Suprapubic skin (tissue), 4 donors: ENCODE results near the gene MAD2L1. TPM values are rescaled to one million over a fixed set of nuclear protein-coding genes. Genes with fewer than 3 reads are reported as not detected.

Source experiments
- DNase-seq, 2 donors: peaks; one replicate each; pipeline ENCODE4 v3.0.0-alpha.2; 2019; ENCODE audit warnings: low spot score in 2 of 2
- H3K27ac ChIP-seq: fragments of 200-600 bp; sonication (generic); one replicate; pipeline ENCODE4 v1.5.1; 2019
- H3K27me3 ChIP-seq: fragments of 200-600 bp; sonication (generic); one replicate; pipeline ENCODE4 v1.5.1; 2019
- H3K36me3 ChIP-seq: fragments of 200-600 bp; sonication (generic); one replicate; pipeline ENCODE4 v1.5.1; 2019
- H3K4me1 ChIP-seq: fragments of 200-600 bp; sonication (generic); one replicate; pipeline ENCODE4 v1.5.1; 2019
- H3K4me3 ChIP-seq: fragments of 200-600 bp; sonication (generic); one replicate; pipeline ENCODE4 v1.5.1; 2019; ENCODE audit warnings: mild to moderate bottlenecking
- H3K9me3 ChIP-seq: fragments of 200-600 bp; sonication (generic); one replicate; pipeline ENCODE4 v1.5.1; 2019
- CTCF ChIP-seq, 2 donors: fragments of 200-600 bp in 1 of 2; fragments of 450-650 bp in 1 of 2; sonication (generic) in 1 of 2; IDR thresholded peaks; one replicate each; pipeline ENCODE4 v1.5.1; 2016 to 2019; ENCODE audit warnings: antibody characterized with exemption in 2 of 2, mild to moderate bottlenecking in 1 of 2, moderate library complexity in 1 of 2
- EP300 ChIP-seq: sonication (generic); formaldehyde crosslinking; IDR thresholded peaks from one replicate; pipeline ENCODE4 v1.6.1; 2017; ENCODE audit warnings: antibody characterized with exemption
- POLR2A ChIP-seq, 2 donors: fragments of 450-650 bp; IDR thresholded peaks; one replicate each; pipeline ENCODE4 v1.6.1; 2017; ENCODE audit warnings: antibody characterized with exemption in 2 of 2, mild to moderate bottlenecking in 2 of 2, moderate library complexity in 2 of 2
- POLR2AphosphoS5 ChIP-seq, 3 donors: sonication (generic); formaldehyde crosslinking; IDR thresholded peaks; one replicate each; pipeline ENCODE4 v1.6.1; 2017; ENCODE audit warnings: antibody characterized with exemption in 3 of 3
- WGBS: methylation state at CpG from one replicate; pipeline ENCODE4 v1.1.5; 2018; 5-methylcytosine and 5-hydroxymethylcytosine counted together
- total RNA-seq, 4 donors: library from RNA; depleted of rRNA; stranded (reverse); fragments of >200 nt; gene quantifications; one replicate each; pipeline ENCODE4 v1.1.0, GENCODE V29; 2016

MAD2L1 gene
- total RNA-seq, 4 donors from 2014 or later = 0.68 to 3.0 (median 1.3) TPM

GRCh38 chr4:120081726-120082125 is 15.1 kb upstream of the MAD2L1 start:
- DNase-seq = no peak
- Histone ChIP-seq H3K4me3 (no peak overlapping the region), H3K4me1 (no peaks in the 10 kb centered on the region), H3K9me3 (no peaks in the 10 kb centered on the region), H3K27ac (no peak overlapping the region), H3K27me3 (no peaks in the 10 kb centered on the region), H3K36me3 (no peaks in the 10 kb centered on the region)
- TF ChIP-seq POLR2A (IDR thresholded peaks at IDR 0.05) = no peak
- TF ChIP-seq CTCF (IDR thresholded peaks at IDR 0.05) = no peak
- TF ChIP-seq POLR2AphosphoS5 (IDR thresholded peaks at IDR 0.05) = no peak
- no peak for TF ChIP-seq EP300

GRCh38 chr4:120080533-120080932 is 13.9 kb upstream of the MAD2L1 start:
- Histone ChIP-seq H3K36me3 (no peaks in the 10 kb centered on the region), H3K27ac (no peak overlapping the region), H3K4me1 (no peaks in the 10 kb centered on the region), H3K9me3 (no peaks in the 10 kb centered on the region), H3K4me3 (no peak overlapping the region), H3K27me3 (no peaks in the 10 kb centered on the region)
- TF ChIP-seq POLR2A (IDR thresholded peaks at IDR 0.05) (no peak), CTCF (IDR thresholded peaks at IDR 0.05) (no peak), EP300 (no peak), POLR2AphosphoS5 (IDR thresholded peaks at IDR 0.05) (no peak)
- DNase-seq = no peak
- 77% methylated on average over 2 of the region's 2 CpGs for WGBS

GRCh38 chr4:120079839-120080520 is 13.3 kb upstream of the MAD2L1 start:
- Histone ChIP-seq H3K9me3 (no peaks in the 10 kb centered on the region), H3K36me3 (no peaks in the 10 kb centered on the region), H3K4me1 (no peaks in the 10 kb centered on the region), H3K27me3 (no peaks in the 10 kb centered on the region), H3K27ac (no peak overlapping the region), H3K4me3 (no peak overlapping the region)
- WGBS = 67% methylated on average over 5 of the region's 5 CpGs
- no peak for TF ChIP-seq CTCF (IDR thresholded peaks at IDR 0.05)
- TF ChIP-seq POLR2A (IDR thresholded peaks at IDR 0.05) = no peak
- TF ChIP-seq POLR2AphosphoS5 (IDR thresholded peaks at IDR 0.05) = no peak
- TF ChIP-seq EP300 = no peak
- DNase-seq = no peak

GRCh38 chr4:120078216-120078615 is 11.6 kb upstream of the MAD2L1 start:
- no peak for DNase-seq
- no peak overlapping the region for H3K4me3 ChIP-seq
- no peaks in the 10 kb centered on the region for H3K36me3 ChIP-seq
- TF ChIP-seq POLR2AphosphoS5 (IDR thresholded peaks at IDR 0.05) = no peak
- TF ChIP-seq CTCF (IDR thresholded peaks at IDR 0.05) = no peak
- no peak for TF ChIP-seq POLR2A (IDR thresholded peaks at IDR 0.05)
- no peak for TF ChIP-seq EP300
- H3K4me1 ChIP-seq = no peaks in the 10 kb centered on the region
- H3K9me3 ChIP-seq = no peaks in the 10 kb centered on the region
- H3K27ac ChIP-seq = no peak overlapping the region
- 90% methylated on average over 1 of the region's 1 CpG for WGBS
- no peaks in the 10 kb centered on the region for H3K27me3 ChIP-seq

GRCh38 chr4:120071192-120071795 is 4.6 kb upstream of the MAD2L1 start:
- Histone ChIP-seq H3K36me3 (no peaks in the 10 kb centered on the region), H3K9me3 (no peaks in the 10 kb centered on the region), H3K27me3 (no peaks in the 10 kb centered on the region), H3K27ac (no peak overlapping the region), H3K4me1 (peaks cover 16% of the 10 kb centered on the region), H3K4me3 (no peak overlapping the region)
- TF ChIP-seq POLR2AphosphoS5 (IDR thresholded peaks at IDR 0.05) = no peak
- peak; percentile 11 to 20 for TF ChIP-seq CTCF (IDR thresholded peaks at IDR 0.05)
- WGBS = 45% methylated on average over 11 of the region's 11 CpGs
- DNase-seq = no peak
